Inflammatory macrophage treated with lipopolysaccharide for 1 hour (primary cell): ENCODE data around the gene RPGRIP1.
"Not testable (repeated sequence)": the region's sequence is repeated elsewhere in the genome, so short reads cannot be mapped to it uniquely, and the experiment has no call there.

ENCODE experiments used
- DNase-seq, 2 donors: peaks; one replicate each; pipeline ENCODE4 v3.0.0-alpha.2; 2020 to 2022

The RPGRIP1 gene

GRCh38 chr14:21302013-21302835 is 22.3 kb downstream of the RPGRIP1 start:
- no peak for DNase-seq

- DNase-seq: not testable (repeated sequence)
Observed at GRCh38 chr14:21302836-21303140, 22.9 kb downstream of the RPGRIP1 start.

GRCh38 chr14:21307637-21308036 is 27.8 kb downstream of the RPGRIP1 start:
- no peak for DNase-seq

DNA sequence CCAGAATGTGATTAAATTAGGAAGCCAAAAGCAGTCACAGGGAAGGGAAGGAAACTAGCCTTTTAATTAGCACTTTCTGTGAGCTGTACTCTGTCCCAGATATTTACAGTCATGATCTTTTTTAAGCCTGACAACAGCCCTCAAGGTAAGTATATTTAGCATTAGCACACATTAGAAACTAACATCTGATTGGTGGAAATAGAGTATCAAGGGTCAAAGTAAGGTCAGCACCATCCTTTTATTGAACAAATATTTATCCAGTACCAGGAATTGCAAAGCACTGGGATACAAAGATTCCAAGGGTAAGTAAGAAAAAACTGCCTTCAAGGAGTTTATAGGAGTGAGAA is 28.2 kb downstream of the RPGRIP1 start:
- DNase-seq: no peak

- peak; percentile 80 to 90 for DNase-seq
Observed at GRCh38 chr14:21308479-21309237, 28.8 kb downstream of the RPGRIP1 start.

- no peak for DNase-seq
Observed at GRCh38 chr14:21309238-21309636, 29.4 kb downstream of the RPGRIP1 start.

DNA sequence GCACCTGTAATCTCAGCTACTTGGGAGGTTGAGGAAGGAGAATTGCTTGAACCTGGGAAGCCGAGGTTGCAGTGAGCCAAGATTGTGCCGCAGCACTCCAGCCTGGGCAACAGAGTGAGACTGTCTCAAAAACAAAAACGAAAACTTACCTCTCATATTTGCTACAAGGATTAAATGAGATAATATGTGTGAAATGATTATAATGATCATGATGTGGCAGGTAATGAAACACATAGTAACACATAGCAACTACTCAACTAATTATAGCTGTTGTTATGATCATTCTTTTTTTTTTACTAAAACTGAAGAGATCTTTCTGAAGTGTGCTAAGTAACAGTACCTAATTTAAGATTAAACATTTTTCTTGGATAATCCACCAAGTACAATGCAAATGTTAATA is 30.1 kb downstream of the RPGRIP1 start:
- DNase-seq: no peak

DNA sequence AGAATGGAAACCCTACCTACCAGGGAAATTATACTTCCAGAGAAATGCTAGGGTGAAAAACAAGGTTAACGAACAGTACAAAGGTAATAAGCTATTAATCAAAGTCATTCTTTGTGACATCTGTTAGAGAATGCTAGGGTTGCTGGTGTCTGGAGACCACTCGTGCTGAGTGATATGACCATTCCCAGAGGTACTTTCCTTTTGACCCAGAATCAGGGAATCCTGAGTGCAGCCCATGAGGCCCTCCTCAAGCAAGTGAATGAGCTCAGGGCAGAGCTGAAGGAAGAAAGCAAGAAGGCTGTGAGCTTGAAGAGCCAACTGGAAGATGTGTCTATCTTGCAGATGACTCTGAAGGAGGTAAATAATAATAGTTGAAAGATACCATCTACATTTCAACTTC is 31.7 kb downstream of the RPGRIP1 start:
- DNase-seq: no peak

DNA sequence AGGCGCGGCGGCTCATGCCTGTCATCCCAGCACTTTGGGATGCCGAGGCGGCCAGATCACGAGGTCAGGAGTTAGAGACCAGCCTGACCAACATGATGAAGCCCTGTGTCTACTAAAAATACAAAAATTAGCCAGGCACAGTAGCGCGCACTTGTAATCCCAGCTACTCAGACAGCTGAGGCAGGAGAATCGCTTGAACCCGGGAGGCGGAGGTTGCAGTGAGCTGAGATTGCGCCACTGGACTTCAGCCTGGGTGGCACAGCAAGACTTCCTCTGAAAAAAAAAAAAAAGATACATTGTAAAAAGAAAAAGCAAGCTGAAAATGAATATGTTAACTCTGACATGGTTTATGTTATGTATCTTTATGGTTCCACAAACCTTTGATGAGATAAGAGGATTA is 33.6 kb downstream of the RPGRIP1 start:
- DNase-seq: no peak

DNA sequence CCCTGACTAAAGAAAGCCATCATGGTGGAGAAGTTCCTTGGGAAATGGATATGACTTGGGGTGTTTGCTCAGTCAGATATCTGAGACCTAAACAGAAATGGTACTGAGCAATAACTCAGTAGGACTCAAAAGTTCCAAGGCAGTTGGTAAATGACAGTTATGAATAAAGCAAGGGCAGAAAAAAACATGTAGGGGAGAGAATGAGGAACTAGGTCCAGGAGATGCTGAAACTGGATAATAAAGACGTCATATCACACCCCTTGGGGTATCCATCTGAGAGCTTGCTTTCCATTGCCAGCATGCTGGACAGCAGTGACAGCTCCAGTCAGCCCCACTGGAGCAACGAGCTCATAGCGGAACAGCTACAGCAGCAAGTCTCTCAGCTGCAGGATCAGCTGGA is 37.5 kb downstream of the RPGRIP1 start:
- peak; percentile 54 to 55 for DNase-seq

DNA sequence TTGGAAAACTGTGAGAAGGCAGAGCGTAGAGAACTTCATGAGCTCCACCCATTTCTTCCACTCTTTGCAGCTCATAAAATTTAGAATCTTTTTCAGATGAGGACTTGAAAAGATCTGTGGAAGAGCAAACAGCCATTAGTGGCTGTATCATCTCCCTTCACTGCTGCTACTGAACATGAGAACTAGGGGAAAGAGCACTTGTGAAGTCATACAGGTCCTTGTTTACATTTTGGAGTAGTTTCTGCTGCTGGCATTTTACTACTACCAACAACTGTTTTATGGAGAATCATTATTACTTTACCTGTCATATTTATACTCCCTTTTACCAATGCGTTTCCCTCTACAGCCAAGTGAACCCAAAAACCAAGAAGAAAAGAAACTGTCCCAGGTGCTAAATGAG is 41.0 kb downstream of the RPGRIP1 start:
- DNase-seq: no peak

- DNase-seq: peak; percentile 64 to 83
Observed at GRCh38 chr14:21322716-21323115, 42.8 kb downstream of the RPGRIP1 start.

GRCh38 chr14:21326972-21327371 is 47.1 kb downstream of the RPGRIP1 start:
- no peak for DNase-seq
